Fibroblast of skin of right biceps (primary cell): ENCODE data around the gene UBQLN1.
"Not testable (repeated sequence)": the region's sequence is repeated elsewhere in the genome, so short reads cannot be mapped to it uniquely, and the experiment has no call there.

ENCODE experiments used
- DNase-seq: peaks from one replicate; pipeline ENCODE4 v3.0.0-alpha.2; 2013

UBQLN1 gene

DNA sequence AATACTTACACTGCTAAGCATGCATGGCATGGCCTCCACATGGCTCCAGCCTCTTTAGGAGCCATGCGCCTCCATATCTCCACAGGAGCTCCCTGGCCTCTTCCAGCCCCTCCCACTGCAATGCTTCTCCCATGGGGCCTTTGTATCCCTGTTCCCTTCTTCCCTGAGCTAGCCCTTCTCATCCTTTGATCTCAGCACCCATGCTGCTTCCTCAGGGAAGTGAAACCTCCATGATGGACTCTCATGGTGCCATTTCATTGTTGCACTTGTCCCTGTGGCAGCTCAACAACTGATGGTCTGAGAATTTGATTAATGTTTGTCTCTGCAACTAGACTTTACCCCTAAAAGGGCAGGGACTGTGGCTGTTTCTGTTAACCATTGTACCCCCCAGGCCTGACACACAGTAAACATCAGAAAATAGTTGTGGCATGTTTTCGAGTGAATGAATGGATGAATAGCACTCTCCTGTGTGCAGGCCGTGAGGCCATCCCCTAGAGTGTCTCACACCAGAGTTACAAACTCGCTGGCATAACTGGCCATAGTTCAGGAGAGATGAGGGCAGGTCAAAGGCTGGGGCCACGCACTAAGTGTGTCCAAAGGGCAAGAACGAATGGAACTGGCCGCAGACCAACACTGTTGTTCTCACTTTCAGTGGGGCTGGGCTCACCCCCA, 78.2 kb downstream of the UBQLN1 start:
- no peak for DNase-seq

DNA sequence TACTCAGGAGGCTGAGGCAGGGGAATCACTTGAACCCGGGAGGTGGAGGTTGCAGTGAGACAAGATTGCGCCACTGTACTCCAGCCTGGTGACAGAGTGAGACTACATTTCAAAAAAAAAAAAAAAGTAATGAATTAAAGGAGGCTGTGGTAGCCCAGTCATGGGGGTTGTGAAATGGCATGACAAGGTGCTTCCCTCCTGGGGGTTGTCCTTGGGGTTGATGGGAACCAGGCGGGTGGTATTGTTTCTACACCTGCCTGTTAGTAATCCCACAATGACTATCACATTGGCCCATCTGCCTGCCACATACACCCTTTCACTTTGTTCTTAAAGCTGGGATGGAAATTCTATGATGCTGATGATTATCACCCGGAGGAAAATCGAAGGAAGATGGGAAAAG, 79.2 kb downstream of the UBQLN1 start:
- DNase-seq: no peak

- DNase-seq: no peak
Observed at GRCh38 chr9:83625178-83625577, 82.6 kb downstream of the UBQLN1 start.

DNA sequence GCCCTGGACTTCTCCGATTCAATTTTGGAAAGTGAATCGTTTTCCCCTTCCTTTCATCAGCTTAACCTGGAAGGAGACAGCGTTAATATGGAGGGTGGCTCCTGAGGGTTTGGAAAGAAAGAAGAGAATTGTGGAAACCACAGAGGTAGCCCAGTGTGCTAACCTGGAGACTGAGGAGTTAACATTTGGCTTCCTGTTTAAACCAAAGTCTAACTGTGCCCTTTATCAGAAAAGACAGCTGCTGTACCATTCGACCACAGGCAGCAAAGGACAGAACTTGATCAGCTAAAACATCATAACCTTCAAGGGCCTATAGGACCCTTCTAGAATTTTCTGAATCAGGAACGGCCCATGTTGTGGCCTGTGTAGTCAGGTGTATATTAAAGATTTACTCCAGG, 84.1 kb downstream of the UBQLN1 start:
- DNase-seq: no peak

DNA sequence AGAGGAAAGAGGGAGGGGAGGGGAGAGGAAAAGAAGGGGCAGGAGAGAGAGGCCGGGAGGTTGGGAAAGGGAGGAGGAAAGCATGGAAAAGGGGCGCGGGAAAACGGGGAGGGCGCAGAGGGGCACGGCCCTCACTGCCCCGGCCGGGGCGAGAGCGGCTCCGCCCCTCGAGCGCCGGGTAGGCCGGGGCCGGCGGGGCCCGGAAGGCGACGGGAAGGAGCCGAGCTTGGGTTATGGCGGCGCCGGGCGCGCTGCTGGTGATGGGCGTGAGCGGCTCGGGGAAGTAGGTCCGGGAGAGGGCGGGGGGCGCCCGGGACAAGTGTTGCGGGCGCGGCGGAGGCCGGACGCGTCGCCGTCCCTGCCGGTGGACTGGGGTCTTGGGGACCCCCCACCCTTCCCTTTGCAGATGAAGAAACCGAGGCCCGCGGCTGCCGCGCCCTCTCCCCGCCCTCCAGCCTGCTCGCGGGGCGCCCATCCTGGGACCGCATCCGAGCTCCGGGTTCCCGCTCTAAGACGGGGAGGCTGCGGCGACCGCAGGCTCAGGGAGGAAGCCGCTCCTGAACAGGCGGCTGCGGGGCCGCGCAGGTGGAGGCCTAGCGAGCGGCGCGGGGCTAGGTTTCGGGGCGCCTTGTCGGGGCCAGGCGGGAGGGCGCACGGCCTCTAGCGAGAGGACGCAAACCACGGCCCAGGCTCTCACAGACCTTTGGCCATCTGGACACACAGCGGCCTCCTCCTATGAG, 84.6 kb downstream of the UBQLN1 start, which contains the start of gene IDNK:
TSS of gene IDNK (plus strand) at position 205 of the 740 bp plus-strand sequence. CDS start at position 234, 29 bp downstream.
- DNase-seq: peak; percentile 58

DNA sequence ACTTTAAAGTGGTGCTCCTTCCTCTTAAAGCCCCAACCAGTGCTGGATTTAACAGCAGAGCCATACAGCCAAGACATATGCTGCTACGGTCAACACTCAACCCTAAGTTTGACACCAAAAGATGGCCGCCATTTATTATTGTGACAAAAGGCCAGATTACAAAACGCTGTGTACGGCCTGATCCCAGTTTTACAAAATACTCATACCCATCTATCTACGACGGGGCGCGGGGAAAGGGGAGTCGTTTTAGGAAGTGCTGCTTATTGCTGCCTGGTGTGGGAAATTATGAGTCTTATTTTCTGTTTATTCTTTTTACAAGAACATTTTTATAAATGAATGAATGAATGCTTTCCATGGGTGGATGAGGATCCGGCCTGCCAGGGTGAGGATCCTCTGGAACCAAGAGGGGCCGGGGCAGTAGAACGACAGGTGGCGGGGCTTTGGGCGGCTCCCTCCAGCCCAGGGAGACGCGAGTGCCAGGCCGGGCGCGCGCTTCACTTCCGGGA, 85.3 kb downstream of the UBQLN1 start:
- no peak for DNase-seq

DNA sequence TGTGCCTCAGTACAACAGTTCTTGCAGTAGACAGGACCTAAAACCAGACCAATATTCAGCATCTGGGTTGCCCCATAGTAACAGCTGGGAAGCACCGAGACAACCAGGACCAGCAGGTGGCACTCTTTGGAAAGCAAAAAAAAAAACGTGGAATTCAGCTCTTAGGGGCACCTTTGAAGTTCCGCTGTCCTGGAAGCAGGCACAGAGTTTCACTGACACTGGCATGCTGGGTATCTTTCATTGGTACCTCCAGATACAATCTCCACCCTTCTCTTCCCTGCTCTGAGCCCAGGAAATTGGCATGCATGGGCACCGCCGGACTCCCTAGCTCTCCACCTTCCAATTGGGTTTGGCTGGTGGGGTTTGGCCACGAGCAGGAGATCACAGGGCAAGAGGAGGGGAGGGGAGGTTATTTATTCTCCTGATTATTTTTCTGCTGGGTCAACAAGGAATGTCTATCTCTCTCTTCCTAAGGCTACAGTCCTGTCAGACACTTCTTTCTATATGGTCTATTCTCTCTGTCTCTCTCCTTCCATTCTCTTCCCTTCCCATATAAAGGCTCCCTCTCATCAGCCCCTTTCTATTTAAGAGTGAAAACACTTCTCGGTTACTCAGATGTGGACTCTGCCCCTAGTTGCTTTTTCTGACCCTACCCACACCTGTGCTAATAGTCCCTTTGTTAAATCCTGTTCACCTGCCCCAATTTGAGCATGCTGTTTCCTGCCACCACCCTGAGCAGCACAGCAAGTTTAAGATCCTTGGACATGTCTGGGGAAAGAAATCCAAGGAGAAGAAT, 86.7 kb downstream of the UBQLN1 start:
- peak; percentile 40 for DNase-seq

- DNase-seq: no peak
Observed at GRCh38 chr9:83617299-83617698, 90.5 kb downstream of the UBQLN1 start.

GRCh38 chr9:83613298-83613697, 94.5 kb downstream of the UBQLN1 start:
- not testable (repeated sequence) for DNase-seq
